G401.6 (cell line): ENCODE measurements around the gene RSPH6A.
"Not testable (repeated sequence)": the region's sequence is repeated elsewhere in the genome, so short reads cannot be mapped to it uniquely, and the experiment has no call there.

Source experiments
- FAIRE-seq: peaks from 2 replicates; lab custom pipeline; 2012; peaks lifted over from hg19 to GRCh38; lab: Jason Lieb, UNC

Gene RSPH6A

DNA sequence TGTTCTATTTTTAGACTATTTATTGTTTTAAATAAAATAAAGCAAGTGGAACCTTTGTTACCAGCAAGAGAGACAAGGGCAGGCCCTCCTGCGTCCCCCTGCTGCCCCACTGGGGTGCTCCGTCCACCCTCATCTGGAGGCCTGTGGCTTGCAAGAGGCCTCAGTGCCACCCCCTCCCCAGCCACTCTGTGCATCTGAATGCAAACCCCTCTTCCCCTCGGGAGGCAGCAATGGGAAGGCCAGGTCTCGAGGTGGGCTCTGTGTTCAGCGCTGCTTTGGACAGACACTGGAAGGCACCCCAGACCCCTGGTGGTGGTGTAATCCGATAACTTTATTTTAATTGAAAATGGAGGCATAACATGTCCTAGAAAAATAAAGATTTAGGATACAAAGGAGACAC lies 50.6 kb downstream of the RSPH6A start:
- FAIRE-seq = no peak

DNA sequence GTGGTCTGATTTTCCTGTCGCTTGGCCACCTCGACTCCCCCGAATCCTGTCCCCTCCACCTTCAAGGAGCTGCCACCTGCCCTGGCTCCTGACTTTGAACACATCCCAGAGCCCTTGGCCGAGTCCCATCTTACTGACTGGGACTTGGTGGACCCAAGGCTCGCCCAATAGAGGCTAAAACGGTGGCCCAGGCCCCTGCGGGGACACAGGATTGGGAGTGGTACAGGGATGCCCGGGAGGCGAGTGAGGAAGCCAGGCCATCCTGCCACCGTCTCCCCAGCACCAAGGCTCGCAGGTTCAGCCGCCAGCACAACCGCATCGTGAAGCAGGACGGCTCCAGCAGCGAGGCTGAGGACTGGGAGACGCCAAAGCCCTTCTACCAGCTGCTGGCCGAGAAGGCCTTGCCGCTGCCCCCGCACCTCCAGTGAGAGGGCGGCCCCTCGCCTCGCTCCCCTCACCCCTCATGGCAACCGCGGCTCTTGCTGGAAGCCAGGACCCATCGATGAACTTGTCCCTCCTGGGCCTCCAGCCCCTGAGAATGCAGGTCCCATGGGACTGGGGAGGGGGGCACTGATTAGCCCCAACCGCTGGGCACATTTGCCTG lies 51.3 kb downstream of the RSPH6A start:
- no peak for FAIRE-seq

DNA sequence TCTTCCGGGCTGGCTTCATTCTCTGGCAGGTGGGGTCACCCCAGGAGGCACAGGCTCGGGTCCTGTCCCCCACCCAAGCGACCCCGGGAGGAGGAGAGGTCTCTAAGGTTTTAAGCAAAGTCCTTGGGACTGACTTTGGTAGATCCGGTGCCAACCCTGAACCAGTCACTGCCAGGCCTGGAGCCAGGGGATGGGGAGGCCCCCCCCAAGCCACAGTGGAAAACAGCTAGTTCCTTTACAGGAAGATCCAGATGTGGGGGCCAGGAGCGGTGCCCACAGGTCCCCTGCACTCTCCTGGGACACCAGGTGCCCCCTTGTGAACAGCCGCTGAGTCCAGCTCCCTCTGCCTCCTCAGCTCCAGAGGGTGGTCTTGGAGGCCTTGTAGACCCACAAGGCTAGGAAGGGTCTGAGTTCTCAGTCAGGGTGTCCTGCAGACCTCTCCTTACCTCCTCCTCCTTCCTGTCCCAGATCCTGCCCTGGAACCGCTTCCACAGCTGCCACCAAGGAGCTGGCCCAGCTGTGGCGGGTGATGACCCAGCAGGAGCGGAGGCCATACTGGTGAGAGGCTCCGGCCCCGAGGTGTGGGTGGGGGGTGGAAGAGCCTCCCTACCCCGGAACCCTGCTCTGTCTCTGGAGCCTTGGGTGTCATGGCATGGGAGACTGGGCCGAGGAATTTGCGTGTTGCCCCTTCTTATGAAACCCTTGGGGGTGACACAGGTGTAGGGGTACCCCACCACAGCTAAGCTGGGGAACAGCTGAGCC lies 52.1 kb downstream of the RSPH6A start:
- FAIRE-seq = no peak

DNA sequence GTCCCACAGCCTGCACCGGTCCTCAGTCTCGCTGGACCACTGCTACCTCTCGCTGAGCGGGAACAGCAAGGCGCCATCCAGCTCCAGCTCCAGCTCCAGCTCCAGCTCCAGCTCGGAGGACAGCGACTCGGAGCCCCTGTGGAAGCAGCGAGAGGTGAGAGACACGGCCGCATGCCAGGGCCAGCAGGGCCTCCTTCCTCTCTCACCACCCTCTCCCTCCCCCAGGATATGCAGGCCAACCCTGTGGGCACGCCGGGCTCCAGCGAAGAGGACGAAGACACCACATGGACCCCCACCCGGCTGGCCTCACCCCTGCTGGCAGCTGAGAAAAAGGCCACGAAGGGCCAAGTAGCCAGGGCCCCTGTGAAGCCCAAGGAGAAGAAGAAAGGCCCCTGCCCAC lies 53.4 kb downstream of the RSPH6A start:
- FAIRE-seq = no peak

DNA sequence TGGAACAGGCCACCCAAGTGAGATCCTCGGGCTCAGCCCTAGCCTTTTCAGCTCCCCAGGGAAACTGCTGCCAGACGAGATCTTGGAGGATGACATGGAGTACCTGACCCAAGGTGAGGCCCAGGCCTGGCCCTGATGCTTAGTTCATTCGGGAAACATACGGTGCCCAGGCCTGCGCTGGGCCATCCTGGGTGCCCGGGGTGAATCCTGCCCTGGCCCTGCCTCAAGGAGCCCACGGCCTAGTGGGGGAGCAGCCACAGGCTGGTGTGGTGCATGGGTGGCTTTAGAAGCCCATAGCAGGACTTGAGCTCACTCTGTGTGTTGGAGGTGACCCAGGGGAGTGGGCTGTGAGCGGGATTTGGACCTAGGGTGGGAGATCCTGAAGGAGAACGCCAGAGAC lies 56.2 kb downstream of the RSPH6A start:
- FAIRE-seq = no peak

DNA sequence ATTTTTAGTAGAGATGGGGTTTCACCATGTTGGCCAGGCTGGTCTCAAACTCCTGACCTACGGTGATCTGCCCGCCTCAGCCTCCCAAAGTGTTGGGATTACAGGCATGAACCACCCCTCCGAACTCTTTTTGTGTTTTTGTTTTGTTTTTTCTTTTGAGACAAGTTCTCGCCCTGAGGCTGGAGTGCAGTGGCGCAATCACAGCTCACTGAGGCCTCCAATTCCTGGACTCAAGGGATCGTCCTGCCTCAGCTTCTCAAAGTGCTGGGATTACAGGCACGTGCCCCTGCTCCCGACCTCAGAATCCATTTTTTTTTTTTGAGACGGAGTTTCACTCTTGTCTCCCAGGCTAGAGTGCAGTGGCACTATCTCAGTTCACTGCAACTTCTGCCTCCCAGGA lies 57.4 kb downstream of the RSPH6A start:
- no peak for FAIRE-seq

DNA sequence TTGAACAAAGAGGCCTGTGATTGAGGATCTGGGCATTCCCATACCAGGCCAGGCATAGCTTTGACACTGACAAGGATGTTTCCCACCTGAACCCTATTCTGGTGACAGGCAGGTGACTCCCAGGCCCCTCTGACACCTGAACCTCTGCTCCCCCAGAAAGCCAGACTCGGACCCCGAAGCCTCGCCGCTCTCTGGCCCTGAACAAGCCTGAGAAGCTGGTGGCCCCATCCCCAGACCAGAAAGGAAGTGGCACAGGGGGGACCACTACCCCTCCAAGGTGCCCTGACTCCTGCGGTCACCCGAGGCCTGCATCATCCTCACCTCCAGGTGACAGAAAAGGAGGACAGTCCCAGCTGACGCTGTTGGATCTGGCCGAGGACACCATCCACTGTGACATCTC lies 60.8 kb downstream of the RSPH6A start:
- no peak for FAIRE-seq

DNA sequence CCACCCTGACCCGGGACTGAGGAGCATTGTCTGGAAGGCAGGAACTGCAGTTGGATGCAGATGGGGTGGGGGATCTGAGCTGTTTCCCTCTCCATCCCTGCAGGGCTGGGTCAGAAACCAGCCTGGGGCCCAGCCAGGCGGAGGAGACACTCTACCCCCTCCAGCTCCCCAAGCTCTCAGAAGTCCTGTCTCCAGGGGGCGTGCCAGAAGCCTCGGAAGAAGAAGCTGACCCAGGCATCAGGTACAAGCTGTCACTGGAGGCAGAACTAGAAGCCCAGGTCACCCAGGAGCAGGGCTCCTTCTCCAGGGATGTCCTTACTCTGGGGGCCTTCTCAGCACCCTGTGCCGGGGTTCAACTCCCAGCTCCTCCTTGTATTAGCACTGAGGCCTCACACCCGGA lies 61.6 kb downstream of the RSPH6A start:
- no peak for FAIRE-seq

DNA sequence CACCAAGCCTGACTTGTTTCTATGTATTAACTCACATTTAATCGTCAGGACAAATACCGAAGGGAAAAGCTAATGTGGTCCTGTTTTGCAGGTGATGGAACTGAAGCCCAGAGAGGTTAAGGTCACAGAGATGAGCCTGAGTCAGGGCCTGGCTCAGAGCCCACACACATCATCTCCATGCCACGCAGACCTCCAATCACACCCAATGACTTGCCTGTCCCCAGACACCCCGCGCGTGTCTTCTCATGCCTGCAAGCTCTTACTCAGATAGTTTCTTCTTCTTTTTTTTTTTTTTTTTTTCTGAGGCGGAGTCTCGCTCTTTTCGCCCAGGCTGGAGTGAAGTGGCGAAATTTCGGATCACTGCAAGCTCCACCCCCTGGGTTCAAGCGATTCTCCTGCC lies 62.5 kb downstream of the RSPH6A start:
- no peak for FAIRE-seq

DNA sequence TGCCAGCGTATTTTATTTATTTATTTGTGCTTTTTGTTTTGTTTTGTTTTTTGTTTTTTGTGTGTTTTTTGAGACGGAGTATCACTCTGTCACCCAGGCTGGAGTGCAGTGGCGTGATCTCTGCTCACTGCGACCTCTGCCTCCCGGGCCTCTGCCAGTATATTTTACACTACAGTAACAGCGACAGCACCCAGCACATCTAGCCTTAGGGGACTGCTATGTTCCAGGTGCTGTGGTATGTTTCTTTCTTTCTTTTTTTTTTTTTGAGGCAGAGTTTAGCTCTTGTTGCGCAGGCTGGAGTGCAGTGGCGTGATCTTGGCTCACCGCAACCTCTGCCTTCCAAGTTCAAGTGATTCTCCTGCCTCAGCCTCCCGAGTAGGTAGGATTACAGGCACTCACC lies 63.6 kb downstream of the RSPH6A start:
- not testable (repeated sequence) for FAIRE-seq

DNA sequence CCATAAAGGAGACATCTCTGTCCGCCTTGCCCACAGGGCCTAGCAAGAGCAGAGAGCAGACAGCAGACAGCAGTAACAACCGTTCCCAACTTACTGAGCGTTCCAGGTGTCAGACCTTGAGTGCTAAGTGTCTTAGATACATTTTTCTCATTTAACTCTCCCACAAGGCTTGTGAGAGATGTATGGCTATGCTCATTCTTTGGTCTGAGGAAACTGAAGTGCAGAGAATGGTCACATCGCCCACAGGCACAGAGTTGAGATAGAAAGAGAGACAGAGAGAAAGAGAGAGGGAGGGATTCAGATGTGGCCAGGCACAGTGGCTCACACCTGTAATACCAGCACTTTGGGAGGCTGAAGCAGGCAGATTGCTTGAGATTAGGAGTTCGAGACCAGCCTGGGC lies 67.6 kb downstream of the RSPH6A start:
- FAIRE-seq = no peak

DNA sequence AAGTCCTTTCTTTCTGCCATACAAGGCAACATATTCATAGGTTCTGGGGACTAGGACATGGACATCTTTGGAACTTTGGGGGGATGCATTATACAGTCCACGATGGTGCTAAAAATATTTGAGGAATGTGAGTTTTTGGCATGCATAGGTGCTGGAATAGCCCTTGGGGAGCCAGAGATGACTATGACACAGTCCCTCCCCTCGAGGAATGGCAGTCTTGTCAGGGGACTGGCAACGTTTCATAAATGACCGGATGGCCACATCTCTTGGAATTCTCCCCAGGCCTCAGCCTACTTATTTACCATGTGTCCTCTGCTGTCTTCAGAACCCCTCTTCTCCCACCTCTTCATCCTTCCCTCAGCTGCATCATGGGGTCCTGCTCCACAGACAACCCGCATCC lies 68.2 kb downstream of the RSPH6A start:
- FAIRE-seq = no peak
